ENCODE data around the gene ZEB2.

The ZEB2 gene

DNA sequence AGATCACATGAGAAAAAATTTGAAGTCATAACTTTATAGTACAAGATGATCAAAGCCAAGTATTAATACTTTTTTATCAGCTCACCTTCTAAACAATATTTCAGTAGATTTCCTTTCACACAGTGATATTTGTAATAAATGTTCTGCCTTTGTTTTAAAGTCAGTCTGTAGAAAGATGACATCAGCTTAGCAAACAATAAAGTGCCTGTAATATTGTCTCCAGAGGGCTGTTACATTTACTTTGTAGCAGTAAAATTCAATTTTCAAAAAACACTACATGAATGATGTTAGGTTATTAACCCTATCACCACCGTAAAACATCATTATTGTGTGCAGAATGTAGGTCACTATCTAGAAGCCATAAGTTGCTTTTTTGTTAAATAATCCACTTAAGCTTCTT, 49.6 kb downstream of the ZEB2 start:
- no peak for DNase-seq (ENCODE audit: low spot score)

GRCh38 chr2:144469798-144470197, 50.1 kb downstream of the ZEB2 start:
- DNase-seq (ENCODE audit: low spot score) = no peak

DNA sequence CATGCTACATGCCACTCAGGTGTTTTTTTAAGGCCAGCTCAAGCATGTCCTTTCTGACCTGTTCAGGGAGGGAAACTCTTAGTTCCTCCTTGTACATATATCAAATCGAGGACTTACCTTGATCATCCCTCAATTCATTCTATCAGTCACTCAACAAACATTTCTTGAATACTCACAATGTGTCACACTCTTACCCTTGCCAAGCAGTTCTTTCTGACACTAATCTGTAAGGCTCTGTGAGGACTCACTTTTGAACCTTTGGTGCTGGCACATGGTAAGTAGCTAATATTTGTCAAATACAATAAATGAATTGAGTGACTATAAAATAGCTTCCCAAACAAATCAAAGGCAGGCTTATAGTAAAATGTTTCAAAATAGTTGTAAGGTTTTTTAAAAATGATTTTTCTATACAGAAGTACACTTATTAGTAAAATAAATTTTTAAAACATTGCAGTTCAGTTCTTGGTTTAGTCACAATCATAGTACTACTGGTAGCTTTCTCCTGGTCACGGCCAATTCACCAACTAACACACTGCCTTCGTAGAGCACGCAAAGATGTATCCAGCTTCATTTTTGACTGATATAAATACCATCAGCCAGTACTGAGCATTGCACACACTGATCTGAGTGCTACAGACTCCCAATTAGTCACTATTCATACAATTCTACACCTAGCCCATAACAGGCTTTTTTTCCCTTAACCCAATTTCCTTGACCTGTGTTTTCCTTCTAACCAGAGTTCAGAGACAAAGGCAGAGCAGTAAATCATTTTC, 50.9 kb downstream of the ZEB2 start:
- no peak for DNase-seq (ENCODE audit: low spot score)

GRCh38 chr2:144467502-144468137, 52.3 kb downstream of the ZEB2 start:
- DNase-seq (ENCODE audit: low spot score) = no peak

DNA sequence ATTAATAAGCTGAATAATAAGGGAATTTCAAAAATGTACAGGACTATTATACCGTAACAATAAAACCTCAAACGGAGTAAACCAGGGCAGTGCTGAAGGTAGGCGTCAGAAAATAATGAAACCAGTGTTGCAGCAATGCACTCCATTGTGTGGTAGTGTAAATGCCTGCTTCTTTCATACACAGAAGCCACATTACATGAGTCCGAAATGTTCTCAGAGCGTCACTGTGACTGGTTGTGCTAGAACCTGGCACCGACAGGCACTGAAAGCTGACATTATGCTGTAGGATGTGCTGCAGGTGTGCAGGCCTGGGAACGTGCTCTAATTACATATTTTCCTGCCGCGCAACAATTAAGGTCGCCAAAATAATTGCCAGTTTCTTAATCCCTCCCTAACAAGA, 53.3 kb downstream of the ZEB2 start:
- no peak for DNase-seq (ENCODE audit: low spot score)

DNA sequence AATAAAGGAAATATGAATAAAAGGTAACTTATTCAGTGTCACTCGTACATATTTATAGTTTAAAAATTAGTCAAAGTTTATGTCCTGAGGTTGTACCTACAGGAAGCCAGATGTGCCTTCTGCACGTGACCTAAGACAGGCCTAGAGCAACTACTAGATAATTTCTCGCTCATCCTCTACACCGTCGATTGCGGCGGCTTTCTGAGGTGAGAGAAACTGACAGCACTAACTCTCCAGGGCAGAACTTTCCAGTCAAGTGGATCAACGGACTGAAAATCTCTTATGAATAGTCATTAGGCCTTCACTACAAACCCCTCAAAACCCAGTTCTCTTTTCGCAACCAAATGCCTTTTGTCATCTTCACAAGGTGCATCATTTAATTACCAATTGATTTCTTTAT, 54.2 kb downstream of the ZEB2 start:
- no peak for DNase-seq (ENCODE audit: low spot score)

- no peak for DNase-seq (ENCODE audit: low spot score)
Observed at GRCh38 chr2:144464730-144465129, 55.2 kb downstream of the ZEB2 start.

DNA sequence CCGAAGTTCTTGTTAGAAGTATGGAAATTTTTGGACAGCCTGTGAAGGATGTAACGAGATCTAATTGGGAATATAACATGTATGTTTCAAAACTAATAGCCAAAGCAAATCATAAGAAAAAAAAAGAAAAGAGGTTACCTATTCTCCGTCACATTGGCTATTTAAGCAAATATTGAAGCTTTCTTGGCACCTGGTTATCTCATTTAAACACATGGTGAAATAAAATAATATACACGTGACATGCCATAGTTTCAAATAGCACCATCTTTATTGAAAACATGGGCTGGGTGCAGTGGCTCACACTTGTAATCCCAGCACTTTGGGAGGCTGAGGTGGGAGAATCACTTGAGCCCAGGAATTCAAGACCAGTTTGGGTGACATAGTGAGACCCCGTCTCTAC, 56.7 kb downstream of the ZEB2 start:
- DNase-seq (ENCODE audit: low spot score) = peak; percentile 48

DNA sequence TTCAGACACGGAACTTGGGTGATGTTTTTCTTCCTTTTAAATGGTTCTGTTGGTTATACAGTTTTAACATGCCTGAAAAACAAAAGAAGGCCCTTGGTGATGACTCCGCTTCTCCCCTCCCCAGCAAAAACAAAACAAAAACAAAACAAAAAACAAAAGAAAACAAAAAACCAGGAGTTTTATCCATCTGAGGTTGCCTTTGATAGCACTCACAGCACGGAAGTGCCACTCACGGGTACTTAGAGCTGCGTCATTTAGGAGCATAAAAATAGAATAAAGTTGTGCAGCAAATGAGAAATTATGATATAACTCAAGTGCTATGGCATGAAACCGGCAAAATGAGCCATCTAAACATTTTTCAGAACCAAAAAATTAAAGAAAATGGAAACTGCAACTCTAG, 57.7 kb downstream of the ZEB2 start:
- no peak for DNase-seq (ENCODE audit: low spot score)

- DNase-seq (ENCODE audit: low spot score) = no peak
Observed at GRCh38 chr2:144461308-144461766, 58.6 kb downstream of the ZEB2 start.

DNA sequence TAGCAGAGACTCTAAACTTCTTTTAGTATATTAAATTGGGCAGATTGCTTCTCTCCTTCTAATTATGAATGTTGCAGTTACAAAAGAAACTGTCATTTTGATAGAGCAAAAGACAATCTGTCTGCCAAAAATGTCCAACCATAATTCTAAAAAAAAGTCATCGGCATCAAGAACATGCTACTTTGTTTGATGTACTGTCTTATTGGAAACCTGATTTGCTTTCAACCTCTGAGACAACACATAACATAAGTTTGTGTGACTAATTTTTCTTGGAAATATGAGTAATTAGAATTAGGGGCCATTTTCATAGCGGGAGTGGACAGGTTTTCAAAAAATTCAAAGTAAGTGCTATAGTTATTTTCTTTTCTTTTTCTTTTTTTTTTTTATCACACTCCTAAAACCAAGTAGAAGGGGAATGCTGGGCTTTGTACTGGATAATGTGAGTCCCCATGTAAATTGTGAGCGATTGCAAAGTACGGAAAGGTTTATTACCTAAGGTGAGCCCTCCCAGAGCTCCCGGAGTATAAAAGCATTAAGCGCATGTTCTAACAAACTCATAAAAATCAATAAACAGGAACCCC, 59.1 kb downstream of the ZEB2 start:
- peak; percentile 17 for DNase-seq (ENCODE audit: low spot score)

DNA sequence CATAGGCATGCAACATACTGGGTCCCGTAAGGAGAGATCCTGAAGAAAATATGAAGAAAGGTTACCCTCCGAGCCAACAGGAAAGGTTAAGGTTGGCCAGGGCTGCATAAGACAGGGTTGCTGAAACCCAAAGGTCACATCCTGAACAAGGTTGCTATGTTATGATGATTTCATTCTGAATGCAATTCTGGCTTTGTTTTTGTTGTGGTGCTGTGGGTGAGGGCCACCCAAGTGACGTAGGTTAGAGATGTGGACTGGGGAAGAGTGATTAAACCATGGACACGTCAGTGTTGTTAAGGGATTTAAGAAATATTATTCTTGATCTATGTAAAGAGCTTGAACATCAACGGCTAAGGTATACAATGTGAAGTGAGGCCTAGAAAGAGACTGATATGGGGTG, 60.0 kb downstream of the ZEB2 start:
- peak; percentile 79 for DNase-seq (ENCODE audit: low spot score)

DNA sequence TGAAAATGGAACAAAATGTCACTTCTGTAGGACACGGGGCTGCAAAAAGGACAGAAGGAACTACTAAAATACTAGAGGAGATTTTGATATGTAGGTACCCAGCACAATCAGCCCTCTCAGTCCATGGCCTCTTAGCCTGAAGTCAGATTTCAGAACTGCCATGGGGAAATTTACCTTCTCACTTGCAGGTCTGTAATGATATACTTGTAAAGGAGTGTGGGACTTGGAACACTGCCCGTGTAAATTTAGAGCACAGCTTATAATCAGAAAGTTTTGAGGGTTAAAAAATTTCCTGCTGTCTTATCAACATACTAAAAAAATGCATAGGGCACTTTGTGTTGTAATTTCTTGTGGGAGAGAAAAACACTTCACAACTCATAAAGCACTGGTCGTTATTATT, 60.6 kb downstream of the ZEB2 start:
- peak; percentile 68 for DNase-seq (ENCODE audit: low spot score)

DNA sequence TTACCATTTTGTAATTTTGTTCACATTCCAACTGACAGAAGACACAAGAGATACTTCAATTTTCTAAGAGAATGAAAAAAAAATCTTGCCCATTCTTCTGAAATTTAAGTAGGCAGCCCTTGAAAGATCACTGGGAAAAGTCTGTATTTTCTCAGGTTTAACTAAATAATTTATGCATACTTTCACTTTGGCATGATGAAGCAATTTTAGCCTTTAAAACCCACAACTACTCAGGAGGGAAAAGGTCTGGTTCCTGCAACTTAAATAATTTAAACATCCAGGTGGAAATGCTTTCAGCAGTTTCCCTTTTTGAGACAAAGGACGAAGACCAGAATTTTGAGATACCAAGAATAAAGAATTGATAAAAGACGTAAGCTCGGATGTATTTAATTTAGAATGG, 61.4 kb downstream of the ZEB2 start:
- DNase-seq (ENCODE audit: low spot score) = peak; percentile 57

DNA sequence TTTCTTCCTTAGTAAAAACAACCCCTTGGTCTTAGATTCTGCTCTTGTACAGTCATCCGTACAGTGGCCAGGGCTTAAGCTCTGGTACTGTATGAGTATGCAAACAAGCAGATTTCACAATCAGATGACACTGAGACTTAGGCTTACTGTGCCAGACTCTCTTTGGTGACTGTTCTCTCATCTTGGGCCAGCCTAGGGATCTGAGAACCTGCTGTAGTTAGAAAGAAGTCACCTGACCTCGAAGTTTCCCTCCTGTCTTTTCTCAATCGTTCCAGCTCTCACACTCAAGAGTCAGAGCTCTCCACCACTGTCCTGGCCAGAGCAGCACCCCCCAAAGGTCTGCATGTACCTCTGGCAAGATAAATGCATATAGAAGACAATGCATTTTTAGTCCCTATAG, 63.2 kb downstream of the ZEB2 start:
- peak; percentile 77 for DNase-seq (ENCODE audit: low spot score)

- no peak for DNase-seq (ENCODE audit: low spot score)
Observed at GRCh38 chr2:144455987-144456386, 63.9 kb downstream of the ZEB2 start.

DNA sequence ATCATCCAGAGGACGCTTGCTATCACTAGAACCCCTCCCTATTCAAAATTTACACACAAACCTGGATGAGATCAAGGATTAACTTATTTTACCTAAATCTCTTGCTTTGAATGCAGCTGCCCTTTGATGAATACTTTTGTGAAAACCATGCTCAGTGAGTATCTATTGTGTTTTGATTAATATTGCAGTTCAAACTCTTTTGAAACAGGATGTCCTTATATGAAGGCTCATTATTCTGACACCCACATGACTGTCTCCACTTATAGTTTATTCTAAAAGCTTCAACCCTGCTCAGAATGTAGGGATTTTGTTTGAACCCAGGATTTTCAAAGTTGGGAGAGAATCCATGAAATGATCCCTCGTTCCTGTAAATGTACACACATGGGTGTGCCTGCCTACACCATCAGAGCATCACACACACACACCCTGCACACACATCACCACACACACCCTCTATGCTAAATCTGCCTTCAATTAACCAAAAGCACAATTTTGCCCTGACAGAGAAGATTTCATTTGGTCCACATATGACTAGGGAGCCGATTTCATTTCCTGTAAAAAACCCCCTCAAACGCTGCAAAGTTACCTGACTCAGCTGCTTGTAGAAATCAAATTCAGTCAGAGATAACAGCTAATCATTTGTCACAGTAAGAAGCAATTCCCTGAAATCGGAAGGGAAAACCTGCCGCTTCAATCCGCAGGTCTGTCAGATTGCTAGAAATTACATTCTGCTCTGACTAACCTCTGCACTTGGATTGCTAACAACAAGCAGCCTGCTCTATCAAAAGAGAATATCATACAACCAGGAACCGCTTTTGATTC, 65.2 kb downstream of the ZEB2 start:
- DNase-seq (ENCODE audit: low spot score) = peak; percentile 41

- no peak for DNase-seq (ENCODE audit: low spot score)
Observed at GRCh38 chr2:144453486-144454158, 66.3 kb downstream of the ZEB2 start.

GRCh38 chr2:144452989-144453336, 67.0 kb downstream of the ZEB2 start:
- peak; percentile 58 for DNase-seq (ENCODE audit: low spot score)

- peak; percentile 50 for DNase-seq (ENCODE audit: low spot score)
Observed at GRCh38 chr2:144452169-144452988, 67.5 kb downstream of the ZEB2 start.

DNA sequence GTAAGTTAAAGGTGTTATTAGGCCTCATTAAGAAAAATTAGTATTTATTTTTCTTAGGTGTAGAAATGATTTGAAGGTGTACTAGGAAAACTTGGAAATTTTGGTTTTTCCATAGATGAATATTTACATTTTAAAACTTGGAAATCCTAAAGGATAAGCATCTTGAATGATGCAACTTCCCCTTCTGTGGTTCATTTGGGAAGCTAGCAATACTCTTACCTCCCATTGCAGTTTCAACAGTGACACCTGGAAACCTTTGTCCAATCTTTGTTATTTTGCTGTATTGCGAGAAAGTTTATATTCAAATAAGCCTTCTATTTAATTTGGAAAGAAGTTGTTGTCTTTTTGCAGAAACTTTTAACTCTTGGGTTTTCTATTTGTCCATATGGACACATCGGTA, 68.5 kb downstream of the ZEB2 start:
- no peak for DNase-seq (ENCODE audit: low spot score)

All from hematopoietic multipotent progenitor cell treated with erythropoietin and hydrocortisone succinate and interleukin-3 and kit ligand, for 17 days (in vitro differentiated cells).